HG02610 (cell line): ENCODE data around the gene ALPL.

ENCODE experiments used
- ATAC-seq: cut with Tn5 transposase; IDR thresholded peaks from one replicate; pipeline ENCODE4 v1.9.1; 2021; ENCODE audit warnings: mild to moderate bottlenecking, moderate library complexity; ENCODE audit not compliant: unreplicated experiment

ALPL gene

DNA sequence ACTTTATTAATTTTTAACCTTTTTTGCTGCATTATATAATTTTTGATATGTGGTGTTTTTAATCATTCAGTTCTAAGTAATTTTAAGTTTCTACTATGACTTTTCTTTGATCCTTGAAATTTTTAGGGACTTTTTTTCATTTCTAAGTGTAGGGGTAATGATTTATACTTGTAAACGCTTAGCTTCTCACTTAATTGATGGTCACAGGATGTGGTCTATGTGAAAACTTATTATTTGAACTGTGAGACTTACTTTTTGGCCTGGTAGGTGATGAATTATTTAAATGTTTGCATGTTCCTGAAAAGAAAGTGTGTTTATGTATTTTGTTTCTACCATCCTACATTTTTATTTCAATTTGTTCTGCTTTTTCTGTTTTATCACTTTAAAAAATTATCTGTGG lies 17.2 kb downstream of the ALPL start:
- ATAC-seq = no peak

DNA sequence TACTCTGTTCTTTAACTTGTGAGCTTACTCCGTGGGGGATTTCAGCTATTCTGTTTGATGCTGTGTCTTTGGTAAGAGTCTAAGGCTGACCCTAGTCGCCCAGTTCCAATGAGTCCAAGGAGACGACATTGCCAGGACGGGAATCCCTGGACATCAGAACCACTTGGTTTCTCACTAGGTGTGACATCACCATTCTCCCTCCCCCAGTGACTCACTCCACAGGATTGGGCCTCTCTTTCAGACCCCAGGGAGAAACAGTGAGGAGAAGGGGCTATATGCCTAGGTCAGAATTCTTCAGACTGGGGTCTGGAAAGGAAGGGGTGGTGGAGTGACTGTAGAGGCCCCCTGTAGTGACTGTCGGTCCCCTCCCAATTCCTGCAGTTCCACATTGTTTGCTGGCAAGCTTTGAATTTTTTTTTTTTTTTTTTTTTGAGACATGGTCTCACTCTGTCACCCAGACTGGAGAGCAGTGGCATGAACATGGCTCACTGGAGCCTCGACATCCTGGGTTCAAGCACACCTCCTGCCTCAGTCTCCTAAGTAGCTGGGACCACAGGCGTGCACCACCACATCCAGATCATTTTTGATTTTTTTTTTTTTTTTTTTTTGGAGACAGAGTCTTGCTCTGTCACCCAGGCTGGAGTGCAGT lies 21.3 kb downstream of the ALPL start:
- ATAC-seq = no peak

DNA sequence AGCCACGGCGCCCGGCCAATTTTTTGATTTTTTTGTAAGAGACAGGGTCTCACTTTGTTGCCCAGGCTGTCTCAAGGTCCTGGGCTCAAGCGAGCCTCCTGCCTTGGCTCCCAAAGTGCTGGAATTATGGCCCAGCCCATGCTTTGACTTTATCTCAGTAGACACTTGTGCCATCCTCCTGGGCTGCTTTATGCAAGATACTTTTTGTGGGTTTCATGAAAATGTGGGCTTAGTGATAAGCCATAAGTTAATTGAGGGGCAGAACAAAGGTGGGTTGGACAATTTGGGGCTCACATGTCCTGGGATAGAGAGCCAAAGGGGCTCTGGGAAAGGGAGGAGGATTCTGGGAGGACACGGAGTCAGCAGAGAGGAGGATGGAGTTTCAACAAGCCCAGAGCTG lies 22.0 kb downstream of the ALPL start:
- no peak for ATAC-seq

DNA sequence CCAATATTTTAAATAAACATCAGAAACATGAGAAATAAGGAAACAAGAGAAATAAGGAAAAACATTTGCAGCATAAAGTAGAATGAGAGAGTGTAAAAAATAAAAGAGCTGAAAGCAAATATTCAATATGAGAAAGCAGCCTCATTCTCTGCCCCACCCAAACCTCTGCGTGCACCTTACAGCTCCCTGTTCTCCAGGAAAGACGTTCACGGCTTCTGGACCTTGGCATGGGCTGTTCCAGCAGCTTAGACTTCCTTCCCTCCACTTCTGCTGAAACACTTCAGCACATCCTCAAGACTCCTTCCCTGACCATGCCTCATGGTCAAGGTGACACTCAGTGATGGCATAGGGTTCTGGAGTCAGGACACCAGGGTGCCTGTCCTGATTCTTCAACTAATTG lies 23.3 kb downstream of the ALPL start:
- no peak for ATAC-seq

DNA sequence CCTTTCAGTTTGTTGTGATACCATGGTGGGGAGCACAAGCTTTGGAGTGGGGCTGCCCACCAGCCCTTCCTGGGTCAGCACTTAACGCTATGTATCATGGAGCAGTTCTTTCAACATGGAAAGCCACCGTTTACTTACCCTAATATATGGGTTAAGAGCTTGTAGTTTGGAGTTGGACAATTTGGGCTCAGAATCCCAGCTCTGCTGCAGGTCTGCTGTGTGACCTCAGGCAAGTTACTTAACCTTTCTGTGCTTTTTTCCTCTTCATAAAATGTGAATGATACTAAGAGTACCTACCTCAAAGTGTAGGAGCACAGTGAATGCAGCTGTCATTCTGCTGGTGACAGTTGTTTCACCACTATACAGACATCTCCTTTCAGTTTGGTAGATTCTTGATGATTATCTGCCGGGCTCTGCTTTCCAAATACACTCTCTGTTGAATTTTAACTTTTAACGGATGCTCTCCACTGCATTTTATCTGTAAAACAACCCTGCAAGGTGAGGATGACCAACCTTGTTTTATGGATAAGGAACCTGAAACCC lies 23.8 kb downstream of the ALPL start:
- no peak for ATAC-seq

DNA sequence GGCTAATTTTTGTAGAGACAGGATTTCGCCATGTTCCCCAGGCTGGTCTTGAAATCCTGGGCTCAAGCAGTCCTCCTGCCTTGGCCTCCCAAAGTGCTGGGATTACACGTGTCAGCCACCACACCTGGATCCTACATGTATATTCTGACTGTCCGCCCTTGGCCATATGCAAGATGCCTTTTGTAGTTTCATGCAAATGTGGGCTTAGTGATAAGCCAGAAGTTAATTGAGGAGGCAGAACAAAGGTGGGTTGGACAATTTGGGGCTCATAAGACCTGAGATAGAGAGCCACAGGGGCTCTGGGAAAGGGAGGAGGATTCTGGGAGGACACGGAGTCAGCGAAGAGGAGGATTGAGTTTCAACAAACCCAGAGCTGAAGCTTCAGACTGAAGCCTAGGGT lies 24.9 kb downstream of the ALPL start:
- no peak for ATAC-seq

DNA sequence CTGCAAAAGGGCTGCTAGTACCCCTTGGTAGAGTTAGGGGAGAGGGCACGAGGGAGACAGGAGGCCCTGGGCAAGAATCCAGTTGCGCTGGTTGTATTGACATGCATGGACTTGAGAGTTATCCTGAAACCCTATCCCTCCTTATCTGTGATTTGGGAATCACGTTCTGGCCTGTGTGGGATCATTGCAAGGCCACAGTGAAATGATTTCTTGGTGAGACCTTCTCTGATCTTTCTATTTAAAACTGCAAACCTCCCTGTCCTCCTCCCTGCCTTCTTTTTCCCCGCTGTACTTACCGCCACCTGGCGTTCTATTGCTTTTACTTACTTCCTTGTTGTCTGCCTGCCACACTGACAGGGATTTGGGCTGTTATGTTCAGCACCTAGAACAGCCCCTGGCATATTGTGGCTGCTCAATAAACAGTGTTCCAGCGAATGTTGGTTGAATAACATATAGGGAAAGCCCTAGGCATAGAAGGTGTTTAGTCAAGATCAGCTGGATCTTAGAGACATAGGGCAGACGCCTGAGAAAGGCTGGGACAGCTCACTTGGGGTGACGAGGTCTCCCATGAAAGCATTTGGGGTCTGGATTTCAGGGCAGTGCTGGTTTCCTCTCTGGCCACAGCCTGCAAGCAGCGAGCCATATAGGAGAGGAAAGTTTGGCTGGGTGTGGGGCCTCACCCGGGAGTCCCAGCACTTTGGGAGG lies 25.6 kb downstream of the ALPL start:
- no peak for ATAC-seq

DNA sequence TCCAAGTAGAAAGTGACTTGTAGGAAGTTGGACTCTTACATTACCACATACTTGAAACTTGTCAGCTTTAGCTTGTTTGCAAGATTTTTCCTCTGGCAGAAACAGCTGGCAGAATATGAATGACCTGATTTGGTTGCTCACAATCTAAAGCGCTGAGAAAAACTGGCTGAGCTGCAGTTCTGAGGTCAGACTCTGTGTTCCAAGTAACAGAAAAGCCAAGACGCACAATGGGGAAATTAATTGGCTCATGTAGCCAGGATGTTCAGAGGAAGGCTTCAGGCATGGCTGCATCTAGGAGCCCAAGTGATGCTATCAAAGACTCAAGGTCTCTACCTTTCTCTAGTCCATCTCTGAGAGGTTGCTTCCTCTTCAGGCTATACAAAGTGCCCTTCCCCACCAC lies 27.0 kb downstream of the ALPL start:
- ATAC-seq = no peak

DNA sequence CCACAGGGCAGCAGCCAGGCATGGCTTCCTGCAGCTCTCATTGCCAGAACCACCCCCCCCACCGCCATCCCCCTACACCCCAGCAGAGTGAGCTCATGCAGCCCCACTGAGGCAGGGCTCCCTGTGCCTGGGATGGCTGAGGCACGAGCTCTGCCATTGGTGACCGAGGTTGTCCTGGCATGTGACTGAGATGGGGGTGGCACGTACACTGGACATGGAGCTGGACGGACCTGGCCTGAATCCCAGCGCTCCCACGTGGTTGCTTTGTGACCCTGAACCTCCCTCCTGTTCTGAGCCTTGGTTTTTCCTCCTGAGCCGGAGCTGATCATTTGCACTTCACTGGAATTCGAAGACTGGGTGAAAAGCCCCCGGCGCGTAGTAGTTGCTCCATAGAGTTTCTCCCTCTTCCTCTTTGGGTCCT lies 28.3 kb downstream of the ALPL start:
- ATAC-seq = no peak

DNA sequence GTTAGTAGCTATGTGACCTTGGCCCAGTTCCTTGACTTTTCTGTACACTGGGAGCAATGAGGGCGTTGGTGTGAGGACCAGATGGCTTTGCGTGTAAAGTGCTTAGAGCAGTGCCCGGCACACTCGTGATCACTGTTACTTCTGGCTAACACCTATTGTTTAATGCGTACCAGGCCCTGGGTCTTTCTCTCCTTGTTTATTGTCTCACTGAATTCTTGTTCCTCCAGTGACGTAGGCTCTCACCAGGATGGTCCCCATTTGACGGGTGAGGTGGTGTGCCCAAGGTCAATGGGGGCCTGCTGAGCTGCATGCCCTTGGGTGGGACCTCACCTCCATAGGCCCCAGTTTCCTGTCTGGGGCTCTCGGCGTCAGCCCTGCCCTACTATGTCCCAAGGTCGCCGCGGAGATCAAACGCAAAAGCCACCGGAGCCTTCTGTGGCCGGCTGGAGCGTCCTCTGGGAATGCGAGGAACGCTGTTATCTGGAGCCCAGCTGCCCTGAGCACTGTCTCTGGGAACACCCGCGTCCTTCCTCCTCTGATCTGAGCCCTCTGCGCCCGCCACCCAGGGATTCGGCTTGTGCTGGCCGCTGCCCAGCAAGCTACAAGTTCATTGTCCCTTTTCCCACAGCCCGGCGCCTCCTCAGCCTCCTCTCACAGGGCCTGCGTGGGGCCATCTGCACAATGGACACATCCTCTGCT lies 28.9 kb downstream of the ALPL start:
- ATAC-seq = no peak

DNA sequence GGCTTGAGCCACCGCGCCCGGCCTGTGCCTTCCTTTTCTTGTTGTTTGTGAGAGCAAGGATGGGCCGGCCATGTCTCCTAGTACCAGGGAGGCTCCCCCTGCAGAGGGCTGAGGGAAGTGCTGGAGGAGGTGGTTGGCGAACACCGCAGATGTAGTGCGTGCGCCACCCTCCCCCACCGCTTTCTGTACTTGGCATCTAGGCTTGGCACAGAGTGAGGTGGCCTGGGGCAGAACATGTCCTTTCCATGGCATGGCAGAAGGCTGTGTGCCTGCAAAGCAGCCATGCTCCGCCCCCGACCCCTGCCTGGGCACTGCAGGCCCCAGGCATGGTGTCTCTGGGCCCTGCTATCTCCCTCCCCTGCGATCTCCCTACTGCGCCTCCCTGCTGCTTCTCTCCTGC lies 30.7 kb downstream of the ALPL start:
- ATAC-seq = no peak

DNA sequence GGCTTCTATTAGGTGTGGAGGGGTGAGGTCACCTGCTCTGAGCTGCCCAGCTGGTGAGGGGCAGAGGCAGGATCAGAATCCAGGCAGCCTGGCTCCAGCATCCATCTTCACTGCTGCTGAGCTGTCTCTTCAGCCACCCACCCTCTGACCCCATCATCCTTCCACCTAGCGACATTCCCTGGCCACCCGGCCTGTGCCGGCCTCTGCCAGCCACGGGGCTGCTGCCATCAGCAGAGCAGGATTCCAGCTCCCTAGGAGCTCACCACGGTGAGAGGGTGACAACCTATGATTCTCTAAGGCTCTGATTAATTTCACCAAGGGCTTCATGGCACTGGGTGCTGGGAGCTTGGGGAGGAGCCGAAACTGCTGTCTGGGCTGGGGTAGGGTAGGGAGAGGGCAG lies 32.1 kb downstream of the ALPL start:
- ATAC-seq = no peak

DNA sequence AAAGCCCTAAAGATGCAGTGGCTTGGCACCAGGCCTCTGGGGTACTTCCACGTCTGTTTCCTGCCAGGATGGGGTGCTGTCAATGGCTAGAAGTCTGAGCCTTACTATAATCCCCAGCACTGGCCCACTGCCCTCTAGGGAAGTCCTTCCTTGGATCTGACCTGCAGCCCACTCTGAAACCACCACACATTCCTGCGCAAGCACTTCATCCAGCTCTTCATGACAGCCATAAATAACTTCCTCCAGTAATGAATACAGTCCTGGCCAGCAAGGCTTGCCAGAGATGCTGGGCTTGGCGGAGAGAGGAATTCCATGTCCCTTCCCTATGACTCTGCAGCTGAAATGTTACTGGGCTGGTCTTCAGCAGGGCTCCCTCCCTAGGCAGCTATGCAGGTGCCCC lies 32.6 kb downstream of the ALPL start:
- no peak for ATAC-seq

DNA sequence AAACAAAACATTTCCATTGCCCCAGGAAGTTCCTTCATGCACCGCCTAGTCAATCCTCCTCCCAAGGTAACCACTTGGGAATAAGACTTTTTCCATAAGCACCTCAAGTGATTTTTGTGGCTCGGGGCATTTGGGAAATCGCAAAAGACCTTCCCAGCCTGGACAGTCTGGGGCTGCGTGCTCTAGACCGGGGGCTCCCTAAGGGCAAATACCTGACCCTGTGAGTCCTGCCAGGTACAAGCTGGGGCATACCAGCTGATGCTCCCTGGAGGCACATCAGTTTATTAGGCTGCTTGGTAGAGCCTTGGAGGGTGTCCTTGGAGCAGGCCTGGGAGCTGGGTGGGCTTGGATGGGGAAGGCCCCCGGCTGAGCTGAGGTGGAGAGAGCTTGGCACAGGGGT lies 34.4 kb downstream of the ALPL start:
- no peak for ATAC-seq

DNA sequence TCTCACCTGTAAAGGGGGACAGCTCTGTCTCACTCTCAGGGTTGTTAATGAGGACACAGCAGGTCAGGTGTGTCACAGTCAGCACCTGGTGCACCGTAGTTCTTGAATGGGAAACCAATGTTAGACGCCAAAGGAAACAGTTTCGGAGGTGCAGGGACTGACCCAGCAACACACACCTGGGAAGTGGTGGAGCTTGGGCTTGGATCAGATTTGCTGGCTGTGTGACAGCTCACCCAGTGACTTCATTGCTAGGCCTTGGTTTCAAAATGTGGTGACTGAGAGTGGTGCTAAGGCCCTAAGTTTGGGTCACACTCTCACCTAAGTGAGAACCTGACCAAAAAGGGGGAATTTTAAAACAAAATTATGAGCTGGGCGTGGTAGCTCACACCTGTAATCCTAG lies 34.9 kb downstream of the ALPL start:
- ATAC-seq = no peak

DNA sequence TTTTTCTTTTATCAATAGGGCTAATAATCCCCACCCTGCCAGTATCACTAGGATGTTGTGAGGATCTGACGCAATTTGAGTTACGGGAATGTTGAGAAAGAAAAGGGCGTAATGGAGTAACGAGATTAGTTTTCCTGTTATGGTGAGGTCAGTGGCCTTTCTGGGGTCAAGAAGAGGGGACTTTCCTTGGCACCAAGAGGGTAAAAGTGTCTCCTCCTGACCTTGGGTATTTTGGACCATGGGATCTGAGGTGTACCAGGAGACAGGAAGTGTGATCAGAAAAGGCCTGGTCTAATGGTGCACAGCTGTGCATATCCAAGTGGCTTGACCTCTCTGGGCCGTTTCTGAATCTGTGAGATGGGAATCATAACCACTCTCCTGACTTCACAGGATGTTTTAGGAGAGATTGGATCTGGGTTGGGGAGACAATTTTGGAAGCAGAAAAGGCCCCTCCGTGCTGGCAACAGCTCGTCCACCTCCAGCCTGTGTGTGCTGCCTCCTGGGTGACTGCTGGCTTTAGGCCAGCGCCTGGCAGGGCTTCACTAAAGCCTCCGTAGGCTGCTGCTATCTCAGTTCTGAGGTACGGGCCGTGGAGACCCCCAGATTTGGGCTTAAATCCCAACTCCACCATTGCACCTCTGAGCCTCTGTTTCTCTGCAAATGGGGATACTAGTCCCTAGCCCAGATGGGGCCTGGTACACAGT lies 37.1 kb downstream of the ALPL start:
- no peak for ATAC-seq

DNA sequence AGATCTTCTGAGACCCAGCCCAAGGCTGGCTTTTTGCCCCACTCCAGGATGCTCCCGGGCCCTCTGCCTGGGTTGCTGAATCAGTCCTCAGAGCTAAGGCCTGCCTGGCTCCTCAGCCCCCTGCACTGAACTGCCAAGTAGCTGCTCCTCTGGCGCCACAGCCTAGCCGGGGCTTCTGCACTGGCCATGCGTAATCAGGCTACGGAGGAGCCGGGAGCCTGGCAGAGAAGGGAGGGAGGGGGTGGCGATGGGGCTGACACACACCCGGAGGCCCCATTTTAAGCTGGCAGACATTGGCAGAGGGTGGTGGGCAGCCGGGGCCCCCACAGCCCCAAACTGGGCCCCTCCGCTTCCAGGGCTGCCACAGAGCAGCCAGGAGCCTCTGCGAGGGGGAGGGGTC lies 38.7 kb downstream of the ALPL start:
- no peak for ATAC-seq

DNA sequence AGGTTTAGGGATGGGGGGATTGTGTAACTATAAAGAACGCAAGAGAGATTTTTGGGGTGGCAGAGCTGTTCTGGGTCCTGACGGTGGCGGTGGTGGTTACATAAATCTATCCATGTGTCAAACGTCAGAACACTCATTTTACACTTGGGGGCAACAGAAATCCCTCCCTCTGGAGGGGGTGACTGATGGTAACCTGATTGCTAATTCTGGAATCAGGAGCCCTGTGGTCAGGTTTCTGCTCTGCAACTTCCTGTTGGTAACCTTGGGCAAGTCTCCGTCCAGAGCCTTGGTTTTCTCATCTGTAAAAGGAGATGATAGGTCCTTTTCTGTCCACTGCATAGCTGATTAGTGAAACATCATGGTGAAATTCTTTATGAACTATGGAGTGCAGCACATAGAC lies 40.9 kb downstream of the ALPL start:
- no peak for ATAC-seq

DNA sequence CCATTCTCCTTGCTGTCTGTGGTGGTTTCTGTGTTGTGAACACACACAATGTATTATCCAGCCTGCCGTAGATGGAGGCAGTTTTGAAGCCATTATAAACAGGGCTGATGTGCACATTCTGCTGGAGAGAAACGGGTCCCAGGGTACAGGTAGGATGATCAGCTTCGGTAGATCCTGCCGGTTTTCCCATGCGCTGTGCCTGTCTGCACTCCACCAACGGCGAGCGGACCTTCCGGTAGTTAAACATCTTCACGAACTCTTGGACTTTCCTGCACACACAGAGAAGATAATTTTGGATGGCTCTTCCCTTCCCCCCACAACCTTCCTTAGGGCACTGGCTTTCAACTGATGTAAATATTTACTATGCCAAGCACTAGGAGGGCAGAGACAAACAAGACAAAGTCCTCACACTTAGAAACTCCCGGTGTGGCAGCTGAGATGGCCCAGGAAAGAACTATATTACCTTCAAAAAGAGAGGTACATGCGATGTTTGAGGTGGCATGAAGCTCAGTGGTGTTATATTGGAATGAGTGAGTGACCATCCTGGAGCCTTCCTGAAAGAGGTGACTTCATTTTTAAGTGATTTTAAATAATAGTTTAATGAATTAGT lies 41.7 kb downstream of the ALPL start:
- ATAC-seq = no peak

DNA sequence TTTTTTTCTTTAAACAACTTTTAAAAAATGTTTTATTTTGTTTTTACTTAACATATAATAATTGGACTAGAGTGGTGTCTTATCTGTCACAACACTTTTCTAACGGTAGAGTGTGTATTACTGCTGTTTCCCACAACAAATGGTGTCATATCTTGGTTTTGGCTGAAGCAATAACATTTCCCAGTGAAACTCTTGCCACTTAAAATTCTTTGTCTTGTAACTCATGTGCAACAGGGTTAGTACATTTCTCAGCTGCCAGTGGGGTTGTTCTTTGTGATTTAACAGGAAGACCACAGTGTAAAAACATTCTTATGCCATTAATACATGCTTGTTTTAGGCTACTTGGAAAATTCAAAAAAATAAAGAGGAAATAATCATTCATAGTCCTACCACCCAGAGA lies 43.5 kb downstream of the ALPL start:
- ATAC-seq = no peak
